Limb (tissue), 2 donors: ENCODE results near the gene UBE2D4.

Source experiments
- DNase-seq, 2 donors: peaks; one replicate each; pipeline ENCODE4 v3.0.0-alpha.2; 2016; ENCODE audit errors: extremely low spot score in 2 of 2

The UBE2D4 gene

GRCh38 chr7:43906331-43907010, 19.8 kb upstream of the UBE2D4 start, which contains the start of gene URGCP:
Gene URGCP (minus strand): TSS chr7:43906596. CDS start chr7:43906575, 21 bp downstream.
- DNase-seq, result peak; percentile 41 to 76

GRCh38 chr7:43914795-43915194, 11.4 kb upstream of the UBE2D4 start:
- no peak for DNase-seq

GRCh38 chr7:43915907-43916306, 10.3 kb upstream of the UBE2D4 start:
- DNase-seq, result no peak

- DNase-seq, result no peak
Observed at GRCh38 chr7:43921423-43921822, 4.8 kb upstream of the UBE2D4 start.

GRCh38 chr7:43922726-43923125, 3.5 kb upstream of the UBE2D4 start:
- DNase-seq, result no peak

- DNase-seq, result no peak
Observed at GRCh38 chr7:43926798-43927123, 525 bp downstream of the UBE2D4 start.

- no peak for DNase-seq
Observed at GRCh38 chr7:43927810-43928209, 1.6 kb downstream of the UBE2D4 start.

- no peak for DNase-seq
Observed at GRCh38 chr7:43929529-43930457, 3.6 kb downstream of the UBE2D4 start.

GRCh38 chr7:43931346-43931745, 5.1 kb downstream of the UBE2D4 start:
- no peak for DNase-seq

- no peak for DNase-seq
Observed at GRCh38 chr7:43933902-43934560, 7.8 kb downstream of the UBE2D4 start.

- no peak for DNase-seq
Observed at GRCh38 chr7:43937444-43937843, 11.2 kb downstream of the UBE2D4 start.

GRCh38 chr7:43938892-43939482, 12.8 kb downstream of the UBE2D4 start:
- no peak for DNase-seq

- DNase-seq, result no peak
Observed at GRCh38 chr7:43942250-43942649, 16.0 kb downstream of the UBE2D4 start.

GRCh38 chr7:43942997-43943396, 16.8 kb downstream of the UBE2D4 start:
- DNase-seq, result no peak

GRCh38 chr7:43943417-43944187, 17.4 kb downstream of the UBE2D4 start:
- DNase-seq, result no peak

- DNase-seq, result no peak
Observed at GRCh38 chr7:43944286-43944685, 18.1 kb downstream of the UBE2D4 start.

GRCh38 chr7:43952028-43952427, 25.8 kb downstream of the UBE2D4 start:
- DNase-seq, result no peak

GRCh38 chr7:43953071-43953470, 26.8 kb downstream of the UBE2D4 start:
- DNase-seq, result no peak

GRCh38 chr7:43954524-43955228, 28.4 kb downstream of the UBE2D4 start:
- DNase-seq, result peak in 1 of 2 donors; percentile 43

- DNase-seq, result no peak
Observed at GRCh38 chr7:43956027-43956426, 29.8 kb downstream of the UBE2D4 start.
